K562 (cell line): ENCODE measurements around the gene APOO. TPM values are rescaled to one million over a fixed set of nuclear protein-coding genes. Genes with fewer than 3 reads are reported as not detected.

ENCODE experiments used
- ATAC-seq: fragments of 200-7000 bp; cut with Tn5 transposase; 3 replicates; pipeline ENCODE4 v1.9.1; 2020; ENCODE audit warnings: moderate library complexity
- BruUV-seq: library from RNA; stranded (reverse); fragments of 400-500 nt; replicated peaks from 2 replicates; lab custom pipeline; 2021; lab: Mats Ljungman, UMichigan
- CTCF ChIA-PET: fragments of 300-600 bp; formaldehyde crosslinking; extraction: SDS; loops from one replicate; lab custom pipeline; 2021; ENCODE audit warnings: low intra/inter-chr PET ratio; lab: Yijun Ruan, JAX
- POLR2A ChIA-PET: fragments of 300-600, 350-650 bp; sonication (Branson Sonifier 250); formaldehyde crosslinking; extraction: SDS; loops from one replicate; lab custom pipeline; 2021; ENCODE audit warnings: antibody characterized with exemption, inconsistent platforms; lab: Yijun Ruan, JAX
- DNase-seq, 4 experiments: peaks; one replicate each; pipeline versions ENCODE4 v3.0.0 to v3.0.0-alpha.2; 2011 to 2018; ENCODE audit warnings: low spot score in 3 of 4, mixed read lengths in 3 of 4; ENCODE audit errors: extremely low read depth in 1 of 4
- FAIRE-seq: peaks from 2 replicates; lab custom pipeline; 2011; peaks lifted over from hg19 to GRCh38; lab: Jason Lieb, UNC
- H2AFZ ChIP-seq: 2 replicates; pipeline ENCODE4 v1.6.0; 2011; ENCODE audit warnings: low read depth, low read length, control low read depth, inconsistent platforms
- H3K27ac ChIP-seq: fragments of 200-600 bp; 3 replicates; pipeline ENCODE4 v1.8.0; 2011; ENCODE audit warnings: low read depth, mild to moderate bottlenecking, control low read depth, inconsistent platforms, low read length, moderate library complexity, mixed read lengths; ENCODE audit errors: extremely low read depth
- H3K27me3 ChIP-seq, 2 experiments: fragments of 300-600 bp in 1 of 2; 2 replicates in 1 of 2; 3 replicates in 1 of 2; pipeline versions ENCODE4 v1.6.0 to v1.8.0; 2011; ENCODE audit warnings: inconsistent platforms in 2 of 2, low read length in 2 of 2, mild to moderate bottlenecking in 1 of 2, mixed read lengths in 1 of 2, moderate library complexity in 1 of 2; ENCODE audit not compliant: control insufficient read depth in 2 of 2, insufficient read depth in 2 of 2
- H3K36me3 ChIP-seq: fragments of 300-600 bp; 3 replicates; pipeline ENCODE4 v1.8.0; 2011; ENCODE audit warnings: mild to moderate bottlenecking, low read length, inconsistent platforms; ENCODE audit not compliant: control insufficient read depth, insufficient read depth
- H3K4me1 ChIP-seq, 2 experiments: fragments of 200-600 bp in 1 of 2; replicated peaks in 1 of 2; 2 replicates in 1 of 2; 3 replicates in 1 of 2; pipeline versions ENCODE4 v1.5.1 to v1.8.0; 2011; ENCODE audit warnings: inconsistent platforms in 2 of 2, low read length in 2 of 2, mild to moderate bottlenecking in 1 of 2, mixed read lengths in 1 of 2, moderate library complexity in 1 of 2; ENCODE audit not compliant: control insufficient read depth in 2 of 2, insufficient read depth in 2 of 2
- H3K4me2 ChIP-seq: 2 replicates; pipeline ENCODE4 v1.6.1; 2011; ENCODE audit warnings: low read length, control low read depth, inconsistent platforms, mixed read lengths; ENCODE audit not compliant: insufficient read depth
- H3K4me3 ChIP-seq: fragments of 200-600 bp; sonication (generic), shearing (Covaris generic); 2 replicates; pipeline ENCODE4 v1.5.1; 2016; ENCODE audit warnings: control low read depth, inconsistent platforms
- H3K79me2 ChIP-seq: fragments of 200-600 bp; 3 replicates; pipeline ENCODE4 v1.8.0; 2011; ENCODE audit warnings: low read length, inconsistent platforms; ENCODE audit not compliant: control insufficient read depth, insufficient read depth
- H3K9ac ChIP-seq, 2 experiments: 2 replicates each; pipeline versions ENCODE4 v1.6.0 to v1.6.1; 2011; ENCODE audit warnings: low read depth in 2 of 2, low read length in 2 of 2, control low read depth in 1 of 2, inconsistent platforms in 1 of 2, mild to moderate bottlenecking in 1 of 2, mixed read lengths in 1 of 2; ENCODE audit not compliant: insufficient read depth in 1 of 2
- H3K9me1 ChIP-seq: one replicate; pipeline ENCODE4 v1.6.0; 2011; ENCODE audit warnings: inconsistent platforms, mild to moderate bottlenecking, low read length, moderate library complexity; ENCODE audit not compliant: control insufficient read depth, insufficient read depth
- H3K9me3 ChIP-seq: replicated peaks from 2 replicates; pipeline ENCODE4 v1.5.1; 2011; ENCODE audit warnings: low read depth, low read length, inconsistent platforms; ENCODE audit not compliant: control insufficient read depth, insufficient read depth
- H4K20me1 ChIP-seq: replicated peaks from 2 replicates; pipeline ENCODE4 v1.6.1; 2011; ENCODE audit warnings: low read length, inconsistent platforms, mixed read lengths; ENCODE audit not compliant: control insufficient read depth, insufficient read depth
- BDP1 ChIP-seq: IDR thresholded peaks from 3 replicates; pipeline ENCODE4 v1.6.1; 2011; ENCODE audit not compliant: insufficient read length, insufficient read depth
- C11orf30 ChIP-seq: fragments of 450-650 bp; IDR thresholded peaks from 2 replicates; pipeline ENCODE4 v1.6.1; 2016; ENCODE audit warnings: low read depth, mild to moderate bottlenecking
- CHD1 ChIP-seq: fragments of 200-600 bp; sonication (generic); IDR thresholded peaks from one replicate; pipeline ENCODE4 v1.6.1; 2012; ENCODE audit warnings: mild to moderate bottlenecking, moderate library complexity, low read length, inconsistent platforms
- GABPB2 ChIP-seq: fragments of 250-450 bp; sonication (Bioruptor Pico); conservative IDR thresholded peaks from 2 replicates; pipeline ENCODE4 v1.5.1; 2021; ENCODE audit warnings: mild to moderate bottlenecking
- HNRNPH1 ChIP-seq: fragments of 200-400 bp; formaldehyde crosslinking; optimal IDR thresholded peaks from 2 replicates; pipeline ENCODE3; 2017; ENCODE audit warnings: low read depth, mild to moderate bottlenecking, low read length, moderate library complexity
- KAT8 ChIP-seq: fragments of 450-650 bp; IDR thresholded peaks from 2 replicates; pipeline ENCODE4 v1.6.1; 2016; ENCODE audit warnings: low read depth, mild to moderate bottlenecking
- MYBL2 ChIP-seq, 2 experiments: fragments of 450-650 bp in 1 of 2; sonication (generic) in 1 of 2; formaldehyde crosslinking in 1 of 2; IDR thresholded peaks; 2 replicates each; pipeline versions ENCODE4 v1.6.1 to v1.8.1; 2017 to 2022; ENCODE audit warnings: borderline replicate concordance in 1 of 2, inconsistent platforms in 1 of 2, low read depth in 1 of 2, mild to moderate bottlenecking in 1 of 2, missing genetic modification reagents in 1 of 2, moderate library complexity in 1 of 2
- ZNF253 ChIP-seq: fragments of 250-450 bp; sonication (Bioruptor Pico); conservative IDR thresholded peaks from 2 replicates; pipeline ENCODE4 v1.6.1; 2021; ENCODE audit warnings: mild to moderate bottlenecking
- WGBS: fragments of 100-300 bp; shearing (Covaris generic); methylation state at CpG from one replicate; pipeline ENCODE4 v1.1.6; 2016; ENCODE audit warnings: low coverage, mixed read lengths; ENCODE audit not compliant: insufficient coverage; ENCODE audit errors: missing lambda C conversion rate; 5-methylcytosine and 5-hydroxymethylcytosine counted together
- in situ Hi-C: fragments of 300-500 bp; cut with MboI; formaldehyde crosslinking; loops from 4 replicates; pipeline ENCODE4 v1.15.0; 2018; ENCODE audit warnings: inconsistent platforms, mixed read lengths
- intact Hi-C: fragments of 100-400 bp; cut with micrococcal nuclease; formaldehyde crosslinking; loops from 2 replicates; pipeline ENCODE4 v1.14.2; 2022
- polyA plus RNA-seq, 8 experiments: library from polyadenylated mRNA; depleted of rRNA in 4 of 8; stranded (reverse) in 5 of 8; unstranded in 3 of 8; fragments of >200 nt; fragmentation: Nextera tagmentation in 2 of 8; fragmentation: Illumina TruSeq in 1 of 8; extraction: Ambion mirVana in 2 of 8; extraction: Trizol in 1 of 8; gene quantifications; 2 replicates each; pipeline versions ENCODE4 v1.2.1 to v1.2.3, GENCODE V29; 2011 to 2014; ENCODE audit warnings: inconsistent platforms in 1 of 8, missing spikeins in 1 of 8
- total RNA-seq, 7 experiments: library from RNA; depleted of rRNA in 6 of 7; stranded (reverse); fragments of >200 nt in 6 of 7; fragmentation: Illumina TruSeq in 2 of 7; extraction: Trizol in 2 of 7; gene quantifications; 2 replicates each; pipeline versions ENCODE4 v1.2.1 to v1.2.3, GENCODE V29; 2011 to 2021; ENCODE audit warnings: low replicate concordance in 1 of 7
- TF ChIP-seq, protein P1 (sequence below), 2 experiments: fragments of 450-650 bp in 1 of 2; sonication (generic) in 1 of 2; formaldehyde crosslinking in 1 of 2; IDR thresholded peaks in 1 of 2; conservative IDR thresholded peaks in 1 of 2; 2 replicates each; pipeline versions ENCODE4 v1.6.1 to v1.8.1; 2016 to 2023; ENCODE audit warnings: mild to moderate bottlenecking in 2 of 2, moderate library complexity in 2 of 2, inconsistent platforms in 1 of 2, missing genetic modification reagents in 1 of 2
- TF ChIP-seq, protein P2 (sequence below): sonication (generic); formaldehyde crosslinking; IDR thresholded peaks from 2 replicates; pipeline ENCODE4 v1.8.1; 2022; ENCODE audit warnings: missing genetic modification reagents

APOO gene
- total and polyA plus RNA-seq, 9 of the 15 experiments (the other 6 are each of a cell fraction or from before 2014, with no cell fraction given) = 37.3 to 76.4 (median 60.8) TPM

DNA sequence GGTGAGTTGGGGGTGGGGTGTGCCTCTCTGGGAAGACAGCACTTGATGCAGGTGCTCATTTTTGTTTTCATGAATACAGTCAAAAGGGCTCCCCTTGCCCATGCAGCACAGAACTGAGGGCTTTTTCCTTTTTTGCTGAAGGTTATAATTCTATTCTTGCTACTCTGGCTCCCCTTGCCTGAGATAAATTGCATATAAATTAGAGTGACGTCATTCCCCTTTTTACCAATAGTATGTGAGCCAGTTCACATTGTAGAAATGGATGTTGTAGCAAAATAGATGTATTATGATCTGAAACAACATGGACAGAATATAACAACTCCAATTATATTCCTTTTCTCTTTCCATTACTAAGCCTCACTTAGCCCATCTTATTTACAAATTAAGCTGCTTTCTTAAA, 28.4 kb upstream of the APOO start:
- Histone ChIP-seq H3K9me3 (no peaks in the 10 kb centered on the region), H3K79me2 (no peaks in the 10 kb centered on the region)
- DNase-seq = no peak
- TF ChIP-seq MYBL2 (IDR thresholded peaks at IDR 0.05; ENCODE audit: low read depth) (no peak), MYBL2 (CRISPR knock-in tag; IDR thresholded peaks at IDR 0.05; ENCODE audit: borderline replicate concordance) (no peak), GABPB2 (CRISPR knock-in tag) (no peak), KAT8 (no peak), ZNF253 (no peak), HNRNPH1 (no peak), C11orf30 (no peak), BDP1 (no peak), CHD1 (no peak)
- TF ChIP-seq, protein P1, sequence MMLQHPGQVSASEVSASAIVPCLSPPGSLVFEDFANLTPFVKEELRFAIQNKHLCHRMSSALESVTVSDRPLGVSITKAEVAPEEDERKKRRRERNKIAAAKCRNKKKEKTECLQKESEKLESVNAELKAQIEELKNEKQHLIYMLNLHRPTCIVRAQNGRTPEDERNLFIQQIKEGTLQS (IDR thresholded peaks at IDR 0.05) = peak; percentile 72
- TF ChIP-seq, protein P1 (CRISPR knock-in tag; conservative IDR thresholded peaks at IDR 0.05) = no peak
- TF ChIP-seq, protein P2, sequence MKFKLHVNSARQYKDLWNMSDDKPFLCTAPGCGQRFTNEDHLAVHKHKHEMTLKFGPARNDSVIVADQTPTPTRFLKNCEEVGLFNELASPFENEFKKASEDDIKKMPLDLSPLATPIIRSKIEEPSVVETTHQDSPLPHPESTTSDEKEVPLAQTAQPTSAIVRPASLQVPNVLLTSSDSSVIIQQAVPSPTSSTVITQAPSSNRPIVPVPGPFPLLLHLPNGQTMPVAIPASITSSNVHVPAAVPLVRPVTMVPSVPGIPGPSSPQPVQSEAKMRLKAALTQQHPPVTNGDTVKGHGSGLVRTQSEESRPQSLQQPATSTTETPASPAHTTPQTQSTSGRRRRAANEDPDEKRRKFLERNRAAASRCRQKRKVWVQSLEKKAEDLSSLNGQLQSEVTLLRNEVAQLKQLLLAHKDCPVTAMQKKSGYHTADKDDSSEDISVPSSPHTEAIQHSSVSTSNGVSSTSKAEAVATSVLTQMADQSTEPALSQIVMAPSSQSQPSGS (CRISPR knock-in tag) = no peak

More for the DNA sequence above, 28.4 kb upstream of the APOO start:
- Histone ChIP-seq H3K9ac (no peak overlapping the region), H3K9me1 (no peaks in the 10 kb centered on the region), H3K36me3 (no peaks in the 10 kb centered on the region), H3K4me1 (peaks cover 0 to 15% of the 10 kb centered on the region in 2 experiments; a peak in 3 of 5 replicates), H3K27ac (no peak overlapping the region), H4K20me1 (no peaks in the 10 kb centered on the region), H2AFZ (no peak overlapping the region), H3K4me2 (no peak overlapping the region), H3K4me3 (no peak overlapping the region), H3K27me3 (no peaks in the 10 kb centered on the region)
- FAIRE-seq (no peak), ATAC-seq (no peak)
- BruUV-seq = no TSS peak
- 0% methylated on average over 1 of the region's 1 CpG for WGBS
- in situ Hi-C loops = no loop called here
- intact Hi-C loops = no loop called here
- CTCF ChIA-PET = no interaction called here
- POLR2A ChIA-PET = no interaction called here
